AG09309 (cell line): ENCODE results near the gene TRPM3.

Experiments used
- DNase-seq: peaks from one replicate; pipeline ENCODE4 v3.0.0-alpha.2; 2010; ENCODE audit warnings: low read depth
- H3K4me3 ChIP-seq: 2 replicates; pipeline ENCODE4 v1.5.1; 2011; ENCODE audit warnings: mild to moderate bottlenecking, low read depth, low read length, moderate library complexity; ENCODE audit not compliant: control insufficient read depth
- TF ChIP-seq, protein P1 (sequence below): IDR thresholded peaks from 2 replicates; pipeline ENCODE4 v1.5.1; 2011; ENCODE audit warnings: mild to moderate bottlenecking, low read depth, low read length, inconsistent platforms; ENCODE audit not compliant: insufficient read depth, control insufficient read depth; ENCODE audit errors: missing control alignments

Gene TRPM3

DNA sequence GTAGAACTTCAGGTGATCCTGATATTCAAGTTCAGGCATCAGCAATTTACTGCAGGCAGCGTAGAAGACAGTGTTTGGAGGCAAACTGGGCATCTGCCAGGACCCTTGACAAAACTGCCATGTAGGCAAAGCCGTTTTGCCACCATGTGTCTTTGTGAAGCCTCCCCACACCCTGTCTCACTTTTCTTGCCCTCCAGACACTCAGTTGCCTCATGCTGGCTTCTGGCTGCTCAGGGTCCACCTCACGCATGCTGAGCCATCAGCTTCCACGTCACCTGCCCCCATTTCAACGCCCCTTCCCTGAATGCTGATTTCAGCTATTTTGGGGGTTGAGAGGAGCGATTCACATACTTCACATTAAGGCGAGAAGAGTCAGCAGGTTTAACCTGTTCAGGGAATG is 541.7 kb downstream of the TRPM3 start:
- TF ChIP-seq, protein P1, sequence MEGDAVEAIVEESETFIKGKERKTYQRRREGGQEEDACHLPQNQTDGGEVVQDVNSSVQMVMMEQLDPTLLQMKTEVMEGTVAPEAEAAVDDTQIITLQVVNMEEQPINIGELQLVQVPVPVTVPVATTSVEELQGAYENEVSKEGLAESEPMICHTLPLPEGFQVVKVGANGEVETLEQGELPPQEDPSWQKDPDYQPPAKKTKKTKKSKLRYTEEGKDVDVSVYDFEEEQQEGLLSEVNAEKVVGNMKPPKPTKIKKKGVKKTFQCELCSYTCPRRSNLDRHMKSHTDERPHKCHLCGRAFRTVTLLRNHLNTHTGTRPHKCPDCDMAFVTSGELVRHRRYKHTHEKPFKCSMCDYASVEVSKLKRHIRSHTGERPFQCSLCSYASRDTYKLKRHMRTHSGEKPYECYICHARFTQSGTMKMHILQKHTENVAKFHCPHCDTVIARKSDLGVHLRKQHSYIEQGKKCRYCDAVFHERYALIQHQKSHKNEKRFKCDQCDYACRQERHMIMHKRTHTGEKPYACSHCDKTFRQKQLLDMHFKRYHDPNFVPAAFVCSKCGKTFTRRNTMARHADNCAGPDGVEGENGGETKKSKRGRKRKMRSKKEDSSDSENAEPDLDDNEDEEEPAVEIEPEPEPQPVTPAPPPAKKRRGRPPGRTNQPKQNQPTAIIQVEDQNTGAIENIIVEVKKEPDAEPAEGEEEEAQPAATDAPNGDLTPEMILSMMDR: no peak
- no peak overlapping the region for H3K4me3 ChIP-seq
- DNase-seq: no peak

DNA sequence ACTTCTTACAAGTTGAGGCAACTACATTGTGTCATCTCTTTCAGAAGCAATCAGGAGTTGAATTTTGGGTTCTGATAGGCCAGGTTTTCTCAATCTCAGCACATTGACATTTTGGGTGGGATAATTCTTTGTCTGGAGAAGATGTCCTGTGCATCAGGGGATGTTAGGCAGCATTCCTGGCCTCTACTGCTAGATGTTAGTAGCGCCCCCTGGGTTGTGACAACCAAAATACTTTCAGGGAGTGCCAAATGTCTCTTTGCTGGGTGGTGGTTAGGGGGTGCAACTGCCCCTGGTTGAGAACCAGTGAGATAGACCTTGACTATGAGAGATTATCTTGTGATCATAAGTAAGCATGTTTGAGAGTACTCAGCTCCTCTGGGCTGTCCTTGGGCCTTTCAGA is 542.7 kb downstream of the TRPM3 start:
- no peak overlapping the region for H3K4me3 ChIP-seq
- no peak for DNase-seq
- TF ChIP-seq, protein P1: no peak

DNA sequence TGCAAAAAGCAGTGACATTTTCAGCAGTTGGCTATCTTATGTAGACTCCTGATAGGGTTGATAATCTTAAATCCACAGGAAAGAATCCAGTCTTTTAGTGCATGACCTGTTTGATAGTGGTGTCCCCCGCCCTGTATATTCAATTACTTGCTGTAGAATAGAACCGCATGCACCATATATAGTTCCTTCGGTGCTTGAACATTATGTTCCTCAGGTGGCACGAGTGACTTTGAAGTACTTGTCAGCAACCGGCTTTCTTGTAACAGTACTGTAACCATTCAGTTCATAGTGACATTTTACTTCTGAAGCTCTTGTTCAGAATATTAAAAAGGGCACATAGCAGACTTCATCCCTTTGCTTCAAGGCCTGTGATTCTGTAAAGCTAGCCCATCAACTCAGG is 543.8 kb downstream of the TRPM3 start:
- TF ChIP-seq, protein P1: no peak
- H3K4me3 ChIP-seq: no peak overlapping the region
- no peak for DNase-seq

DNA sequence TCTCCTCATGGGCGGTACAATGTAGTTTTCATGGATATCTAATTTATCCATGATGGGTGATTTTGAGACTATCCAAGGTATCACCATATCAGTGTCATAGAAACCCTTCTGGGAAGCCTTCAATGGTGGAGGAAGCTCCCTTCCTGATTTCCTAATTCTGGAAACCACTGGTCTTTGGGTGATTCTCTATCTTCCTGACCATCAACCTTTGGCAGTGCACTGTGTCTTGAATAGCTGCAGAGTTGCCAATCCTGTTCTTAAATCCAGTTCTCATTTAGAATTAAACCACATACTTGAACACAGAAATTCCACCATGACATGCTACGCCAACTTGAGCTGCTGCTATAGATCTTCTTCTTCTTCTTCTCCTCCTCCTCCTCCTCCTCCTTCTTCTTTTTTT is 545.3 kb downstream of the TRPM3 start:
- TF ChIP-seq, protein P1: no peak
- DNase-seq: no peak
- H3K4me3 ChIP-seq: no peak overlapping the region

DNA sequence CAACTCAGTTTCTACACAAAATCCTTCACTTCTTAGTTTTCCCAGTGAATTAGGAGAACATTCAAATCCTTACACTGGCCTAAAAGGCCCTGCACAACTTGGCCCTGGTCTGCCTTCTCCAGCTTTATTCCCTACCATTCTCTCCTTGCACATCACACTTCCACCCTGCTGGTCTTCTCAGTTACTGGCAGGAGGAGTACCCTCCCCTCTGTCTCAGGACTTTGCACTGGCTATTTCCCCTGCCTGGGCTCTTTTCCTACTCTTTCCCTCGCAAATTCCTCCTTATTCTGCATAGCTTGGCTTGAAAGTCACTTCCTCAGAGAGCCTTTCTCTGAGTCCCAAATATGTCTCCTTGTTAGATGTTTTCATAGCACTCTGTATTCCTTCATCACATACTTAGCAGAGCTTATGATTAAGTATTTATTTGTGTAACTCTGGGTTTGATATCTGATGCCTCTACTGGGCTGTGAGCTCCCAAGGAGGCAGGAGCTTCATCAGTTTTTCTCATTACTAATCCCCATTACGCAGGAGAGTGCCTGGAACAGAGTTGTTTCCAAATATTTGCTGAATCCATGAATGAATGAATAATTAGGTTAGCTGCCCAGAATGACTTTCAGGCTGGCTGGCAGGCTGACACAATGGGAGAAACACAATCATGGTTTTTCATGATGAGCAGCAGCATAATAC is 547.1 kb downstream of the TRPM3 start:
- TF ChIP-seq, protein P1: no peak
- no peak overlapping the region for H3K4me3 ChIP-seq
- no peak for DNase-seq

DNA sequence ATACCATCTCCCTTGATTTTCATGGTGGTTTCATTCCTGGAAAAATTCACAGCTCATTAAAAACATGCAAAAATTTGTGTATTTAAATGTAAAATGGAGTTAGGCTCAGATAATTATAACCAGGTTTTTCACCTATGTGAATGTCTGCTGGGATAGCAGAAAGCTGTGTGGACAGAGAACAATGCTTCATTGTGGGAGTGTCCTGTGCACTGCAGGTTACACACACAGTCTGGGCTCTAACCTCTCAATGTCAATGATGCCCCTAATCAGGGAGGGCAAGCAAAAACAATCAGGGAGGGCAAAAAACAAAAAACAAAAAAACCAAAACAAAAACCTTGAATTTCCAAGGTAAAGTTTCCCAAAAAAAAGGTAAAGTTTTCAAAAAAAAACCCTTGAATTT is 548.1 kb downstream of the TRPM3 start:
- TF ChIP-seq, protein P1: no peak
- DNase-seq: no peak
- no peak overlapping the region for H3K4me3 ChIP-seq
